H1 (cell line): ENCODE data around the gene ZNF8. TPM values are rescaled to one million over a fixed set of nuclear protein-coding genes. Genes with fewer than 3 reads are reported as not detected.

ENCODE experiments used
- CTCF ChIA-PET: fragments of 300-600 bp; sonication (Branson Sonifier 250); formaldehyde crosslinking; loops from one replicate; lab custom pipeline; 2021; ENCODE audit not compliant: partially characterized antibody; lab: Charles Lee
- POLR2A ChIA-PET: fragments of 300-600 bp; sonication (Branson Sonifier 250); formaldehyde crosslinking; loops from one replicate; lab custom pipeline; 2021; ENCODE audit warnings: inconsistent platforms; ENCODE audit not compliant: partially characterized antibody; lab: Charles Lee
- DNase-seq, 2 experiments: peaks; one replicate each; pipeline versions ENCODE4 v3.0.0 to v3.0.0-alpha.2; 2010 to 2022; ENCODE audit warnings: low spot score in 2 of 2, low read depth in 1 of 2, mixed read lengths in 1 of 2
- FAIRE-seq: peaks from 2 replicates; lab custom pipeline; 2011; peaks lifted over from hg19 to GRCh38; lab: Jason Lieb, UNC
- H2AFZ ChIP-seq: 2 replicates; pipeline ENCODE4 v1.8.1; 2012; ENCODE audit warnings: low read length, inconsistent platforms
- H2AK5ac ChIP-seq: 2 replicates; pipeline ENCODE4 v1.6.1; 2013; ENCODE audit warnings: low read depth, low read length
- H2BK120ac ChIP-seq: replicated peaks from 2 replicates; pipeline ENCODE3; 2013; ENCODE audit warnings: low read depth, low read length, inconsistent platforms
- H2BK12ac ChIP-seq: 2 replicates; pipeline ENCODE4 v1.6.1; 2013; ENCODE audit warnings: low read depth, low read length
- H2BK15ac ChIP-seq: 2 replicates; pipeline ENCODE4 v1.6.1; 2013; ENCODE audit warnings: low read length
- H2BK20ac ChIP-seq: 2 replicates; pipeline ENCODE4 v1.6.1; 2013; ENCODE audit warnings: low read length
- H2BK5ac ChIP-seq: 2 replicates; pipeline ENCODE4 v1.6.1; 2013; ENCODE audit warnings: low read depth, low read length
- H3K14ac ChIP-seq: 2 replicates; pipeline ENCODE4 v1.6.1; 2013; ENCODE audit warnings: inconsistent platforms; ENCODE audit not compliant: insufficient read length
- H3K18ac ChIP-seq: 2 replicates; pipeline ENCODE4 v1.6.1; 2013; ENCODE audit warnings: low read length; ENCODE audit errors: extremely low read depth
- H3K23ac ChIP-seq: 2 replicates; pipeline ENCODE4 v1.6.1; 2013; ENCODE audit warnings: inconsistent platforms; ENCODE audit not compliant: insufficient read length
- H3K23me2 ChIP-seq: 2 replicates; pipeline ENCODE4 v1.6.1; 2013; ENCODE audit warnings: low read depth, low read length
- H3K27ac ChIP-seq: 2 replicates; pipeline ENCODE4 v1.6.1; 2011; ENCODE audit warnings: low read depth, low read length, inconsistent platforms
- H3K27me3 ChIP-seq, 4 experiments: replicated peaks in 1 of 4; 1 replicate in 1 of 4; 2 replicates in 3 of 4; pipeline versions ENCODE4 v1.6.1 to v1.8.1; 2011 to 2013; ENCODE audit warnings: low read length in 3 of 4, mild to moderate bottlenecking in 3 of 4, inconsistent platforms in 2 of 4, mixed read lengths in 2 of 4, moderate library complexity in 1 of 4; ENCODE audit not compliant: control insufficient read depth in 3 of 4, insufficient read depth in 3 of 4; ENCODE audit errors: extremely low read depth in 1 of 4
- H3K36me3 ChIP-seq, 4 experiments: 2 replicates each; pipeline versions ENCODE4 v1.6.1 to v1.8.1; 2011 to 2013; ENCODE audit warnings: mild to moderate bottlenecking in 4 of 4, low read length in 3 of 4, moderate library complexity in 2 of 4, control low read depth in 1 of 4, inconsistent platforms in 1 of 4; ENCODE audit not compliant: insufficient read depth in 4 of 4, control insufficient read depth in 2 of 4
- H3K4ac ChIP-seq: replicated peaks from 2 replicates; pipeline ENCODE3; 2013; ENCODE audit warnings: low read length, low read depth, mixed read lengths, inconsistent platforms; ENCODE audit not compliant: insufficient read length
- H3K4me1 ChIP-seq, 4 experiments: replicated peaks in 1 of 4; 1 replicate in 1 of 4; 2 replicates in 3 of 4; pipeline versions ENCODE4 v1.6.1 to v1.8.1; 2011 to 2013; ENCODE audit warnings: low read length in 3 of 4, inconsistent platforms in 2 of 4, mixed read lengths in 1 of 4; ENCODE audit not compliant: insufficient read depth in 4 of 4, control insufficient read depth in 3 of 4
- H3K4me2 ChIP-seq, 2 experiments: 2 replicates each; pipeline versions ENCODE4 v1.6.1 to v1.8.1; 2011 to 2013; ENCODE audit warnings: low read depth in 2 of 2, low read length in 2 of 2, control low read depth in 1 of 2, inconsistent platforms in 1 of 2, mild to moderate bottlenecking in 1 of 2; ENCODE audit not compliant: insufficient read depth in 1 of 2
- H3K4me3 ChIP-seq, 4 experiments: fragments of 200-600, 300-600 bp in 1 of 4; sonication (generic), shearing (Covaris generic), sonication (Bioruptor Twin) in 1 of 4; 2 replicates each; pipeline versions ENCODE4 v1.5.1 to v1.8.1; 2011 to 2016; ENCODE audit warnings: low read length in 4 of 4, low read depth in 3 of 4, control low read depth in 2 of 4, inconsistent platforms in 2 of 4, mild to moderate bottlenecking in 2 of 4, mixed read lengths in 1 of 4, moderate library complexity in 1 of 4; ENCODE audit not compliant: insufficient read depth in 2 of 4; ENCODE audit errors: extremely low read depth in 1 of 4
- H3K56ac ChIP-seq: replicated peaks from 2 replicates; pipeline ENCODE3; 2013; ENCODE audit warnings: low read depth, mild to moderate bottlenecking, mixed read lengths, low read length, inconsistent platforms; ENCODE audit not compliant: insufficient read length
- H3K79me1 ChIP-seq: 2 replicates; pipeline ENCODE4 v1.6.1; 2013; ENCODE audit warnings: low read depth, low read length, control low read depth
- H3K79me2 ChIP-seq, 2 experiments: 2 replicates each; pipeline versions ENCODE4 v1.6.1 to v1.8.1; 2012 to 2013; ENCODE audit warnings: low read length in 2 of 2, mild to moderate bottlenecking in 2 of 2, inconsistent platforms in 1 of 2; ENCODE audit not compliant: insufficient read depth in 2 of 2, control insufficient read depth in 1 of 2
- H3K9ac ChIP-seq, 4 experiments: replicated peaks in 1 of 4; 1 replicate in 1 of 4; 2 replicates in 3 of 4; pipeline versions ENCODE4 v1.6.1 to v1.8.1; 2011 to 2013; ENCODE audit warnings: low read depth in 3 of 4, low read length in 3 of 4, control low read depth in 2 of 4, mild to moderate bottlenecking in 2 of 4, moderate library complexity in 2 of 4, inconsistent platforms in 1 of 4; ENCODE audit errors: extremely low read depth in 1 of 4
- H3K9me3 ChIP-seq, 2 experiments: 2 replicates each; pipeline versions ENCODE4 v1.6.1 to v1.8.1; 2012 to 2013; ENCODE audit warnings: mild to moderate bottlenecking in 2 of 2, moderate library complexity in 2 of 2, control low read depth in 1 of 2, inconsistent platforms in 1 of 2, low read depth in 1 of 2, low read length in 1 of 2, mixed read lengths in 1 of 2; ENCODE audit not compliant: insufficient read depth in 2 of 2
- H4K20me1 ChIP-seq, 2 experiments: replicated peaks in 1 of 2; 2 replicates each; pipeline versions ENCODE3 to v1.8.1; 2011 to 2013; ENCODE audit warnings: inconsistent platforms in 2 of 2, low read length in 2 of 2, mild to moderate bottlenecking in 1 of 2; ENCODE audit not compliant: insufficient read depth in 2 of 2, control insufficient read depth in 1 of 2
- H4K5ac ChIP-seq: 2 replicates; pipeline ENCODE4 v1.6.1; 2013; ENCODE audit warnings: low read length, low read depth, mixed read lengths, inconsistent platforms; ENCODE audit not compliant: insufficient read length
- H4K8ac ChIP-seq: 2 replicates; pipeline ENCODE4 v1.8.0; 2013; ENCODE audit warnings: mild to moderate bottlenecking, moderate library complexity, low read length, inconsistent platforms; ENCODE audit not compliant: insufficient read depth; ENCODE audit errors: extremely low read depth
- H4K91ac ChIP-seq: replicated peaks from 2 replicates; pipeline ENCODE3; 2013; ENCODE audit warnings: low read length, mixed read lengths, inconsistent platforms; ENCODE audit not compliant: insufficient read length
- JUN ChIP-seq: IDR thresholded peaks from 2 replicates; pipeline ENCODE4 v1.6.1; 2011; ENCODE audit warnings: low read depth, mild to moderate bottlenecking, improper control_type of control experiment, low read length
- NANOG ChIP-seq: IDR thresholded peaks from 2 replicates; pipeline ENCODE4 v1.6.1; 2011; ENCODE audit warnings: low read length, low read depth, mild to moderate bottlenecking, inconsistent platforms; ENCODE audit not compliant: insufficient read depth, poor library complexity, severe bottlenecking
- WGBS, 2 experiments: shearing (Covaris generic) in 1 of 2; methylation state at CpG; one replicate each; pipeline versions ENCODE4 v1.1.6 to v1.1.7; 2013 to 2015; ENCODE audit warnings: low lambda C conversion rate in 2 of 2, mixed read lengths in 2 of 2, inconsistent platforms in 1 of 2, low coverage in 1 of 2, missing lambda C conversion rate in 1 of 2; ENCODE audit not compliant: insufficient replicate concordance in 2 of 2, insufficient coverage in 1 of 2, insufficient read length in 1 of 2; ENCODE audit errors: extremely low coverage in 1 of 2, missing lambda C conversion rate in 1 of 2; 5-methylcytosine and 5-hydroxymethylcytosine counted together
- polyA plus RNA-seq, 7 experiments: library from polyadenylated mRNA; depleted of rRNA in 3 of 7; stranded (reverse) in 5 of 7; unstranded in 2 of 7; fragments of >200 nt in 5 of 7; fragments of 200-250 nt in 2 of 7; gene quantifications; 1 replicate in 5 of 7; 2 replicates in 1 of 7; 4 replicates in 1 of 7; pipeline versions ENCODE4 v1.2.1 to v1.2.3, GENCODE V29; 2011 to 2013; ENCODE audit warnings: missing spikeins in 2 of 7, mixed read lengths in 2 of 7
- total RNA-seq: library from RNA; stranded (reverse); fragmentation: NEBNext Ultra II Directional; extraction: Animal tissue kit (Norgen Biotek cat#: 25700); gene quantifications from 2 replicates; pipeline ENCODE4 v1.2.1, GENCODE V29; 2021

ZNF8 gene
- total and polyA plus RNA-seq, 2 of the 8 experiments (the other 6 are each of a cell fraction or from before 2014, with no cell fraction given): 9.2 to 21.5 TPM

- H2AK5ac ChIP-seq: no peak overlapping the region
- H3K4ac ChIP-seq: no peak overlapping the region
- no peak overlapping the region for H2BK5ac ChIP-seq
- H4K91ac ChIP-seq: no peak overlapping the region
- no peaks in the 10 kb centered on the region for H3K23me2 ChIP-seq
- H3K9ac ChIP-seq: no peak overlapping the region
- no peak overlapping the region for H3K4me2 ChIP-seq
- no peak overlapping the region for H2BK15ac ChIP-seq
- CTCF ChIA-PET: interaction anchor here (1.0 to 2.3 kb wide), 7 partner anchors 11 to 106 kb away, joined by 3 to 9 read pairs (median 4); partner anchors contain the start of gene ZNF544
- H3K18ac ChIP-seq: no peak overlapping the region
- no peak overlapping the region for H3K4me3 ChIP-seq
- POLR2A ChIA-PET: interaction anchor here (0.8 to 1.8 kb wide), 4 partner anchors 8 to 202 kb away, joined by 3 to 9 read pairs (median 4); partner anchors contain the start of gene ZNF544
- H4K8ac ChIP-seq: no peak overlapping the region
- H2BK12ac ChIP-seq: no peak overlapping the region
- H3K36me3 ChIP-seq: peaks cover 9 to 48% (median 36%) of the 10 kb centered on the region in 4 experiments
- H3K4me1 ChIP-seq: no peaks in the 10 kb centered on the region; a peak in 1 of 7 replicates
- no peaks in the 10 kb centered on the region for H3K9me3 ChIP-seq
- H3K79me1 ChIP-seq: no peaks in the 10 kb centered on the region
- WGBS, 2 experiments: 95% methylated on average over 7 of the region's 7 CpGs; no CpG with 5 or more reads in 1 of the 2 experiments
- no peak overlapping the region for H2BK20ac ChIP-seq
- H3K56ac ChIP-seq: no peak overlapping the region
- H2AFZ ChIP-seq: no peak overlapping the region
- TF ChIP-seq JUN (no peak), NANOG (no peak)
- H3K79me2 ChIP-seq: peaks cover 0 to under 1% of the 10 kb centered on the region in 2 experiments; a peak in 1 of 4 replicates
- H3K23ac ChIP-seq: no peak overlapping the region
- H4K5ac ChIP-seq: no peak overlapping the region
- H3K27ac ChIP-seq: no peak overlapping the region
- no peak overlapping the region for H3K14ac ChIP-seq
- DNase-seq: no peak
- no peak overlapping the region for H2BK120ac ChIP-seq
- no peak for FAIRE-seq
- peaks cover 0 to 6% of the 10 kb centered on the region in 2 experiments for H4K20me1 ChIP-seq
- no peaks in the 10 kb centered on the region for H3K27me3 ChIP-seq
Measured at GRCh38 chr19:58311345-58311865, 32.6 kb downstream of the ZNF8 start.
